LNCaP clone FGC (cell line): Measurements from ENCODE around the gene TENM3.

Experiments
- DNase-seq: peaks from one replicate; pipeline ENCODE4 v3.0.0-alpha.2; 2011; ENCODE audit warnings: low read depth
- H3K4me3 ChIP-seq: 2 replicates; pipeline ENCODE4 v1.5.1; 2011; ENCODE audit warnings: mild to moderate bottlenecking, low read depth, low read length, control low read depth
- CTCF ChIP-seq: IDR thresholded peaks from 2 replicates; pipeline ENCODE4 v1.5.1; 2012; ENCODE audit warnings: mild to moderate bottlenecking; ENCODE audit not compliant: control insufficient read depth, insufficient read depth; ENCODE audit errors: extremely low read depth

The TENM3 gene

GRCh38 chr4:182465979-182466378 lies 222.8 kb downstream of the TENM3 start:
- no peak for TF ChIP-seq CTCF
- DNase-seq: no peak
- H3K4me3 ChIP-seq: no peak overlapping the region

GRCh38 chr4:182470215-182470614 lies 227.0 kb downstream of the TENM3 start:
- no peak overlapping the region for H3K4me3 ChIP-seq
- TF ChIP-seq CTCF: no peak
- DNase-seq: no peak

DNA sequence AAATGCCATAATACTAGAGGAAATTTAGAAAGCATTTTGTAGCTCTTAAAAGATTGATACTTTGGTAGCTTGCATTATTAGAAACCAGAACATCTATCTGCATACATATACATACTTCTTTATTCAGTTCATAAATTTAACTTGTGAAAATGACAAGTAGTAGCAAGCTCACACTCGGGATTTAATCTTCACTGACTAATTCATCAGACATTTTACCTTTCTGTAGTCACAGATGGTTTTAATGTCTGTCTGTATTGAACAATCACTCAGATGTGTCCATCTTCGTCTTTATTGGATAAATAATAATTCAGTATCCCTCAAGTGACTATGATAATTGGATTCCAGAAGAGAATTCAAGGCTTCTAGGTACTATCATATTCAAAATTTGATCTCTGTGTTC lies 232.3 kb downstream of the TENM3 start:
- no peak for TF ChIP-seq CTCF
- no peak overlapping the region for H3K4me3 ChIP-seq
- DNase-seq: no peak

DNA sequence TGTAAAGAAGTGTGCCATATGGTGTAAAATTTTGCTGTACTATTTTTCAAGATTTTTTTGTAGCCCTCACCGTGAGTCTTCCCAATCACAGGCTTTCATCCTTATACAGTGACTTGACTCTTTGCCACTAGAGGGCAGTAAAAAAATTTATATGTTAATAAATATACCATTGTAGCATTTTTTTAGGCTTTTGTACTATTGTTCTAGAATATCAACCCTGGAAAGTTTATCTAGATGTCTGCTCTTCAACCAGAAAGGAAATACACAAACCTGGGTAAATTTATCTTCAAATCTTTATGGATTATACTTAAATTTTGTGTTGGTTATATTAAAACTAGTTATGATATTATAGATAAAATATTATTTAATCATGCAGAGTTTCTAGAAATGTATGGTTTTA lies 235.3 kb downstream of the TENM3 start:
- peak; percentile 42 for TF ChIP-seq CTCF
- H3K4me3 ChIP-seq: no peak overlapping the region
- no peak for DNase-seq

DNA sequence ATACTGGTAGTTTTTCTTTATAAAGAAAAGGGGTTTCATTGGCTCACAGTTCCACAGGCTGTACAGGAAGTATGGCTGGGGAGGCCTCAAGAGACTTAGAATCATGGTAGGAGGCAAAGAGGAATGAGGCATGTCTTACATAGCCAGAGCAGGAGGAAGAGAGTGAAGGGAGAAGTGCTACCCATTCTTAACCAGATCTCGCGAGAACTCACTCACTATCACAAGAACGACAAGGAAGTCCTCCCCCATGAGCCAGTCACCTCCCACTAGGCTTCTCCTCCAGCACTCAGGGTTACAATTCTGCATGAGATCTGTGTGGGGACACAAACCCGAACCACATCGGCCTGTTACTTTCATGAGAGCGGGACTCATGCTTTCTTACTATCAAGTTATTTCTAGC lies 240.5 kb downstream of the TENM3 start:
- no peak for TF ChIP-seq CTCF
- no peak overlapping the region for H3K4me3 ChIP-seq
- DNase-seq: no peak

- TF ChIP-seq CTCF: no peak
- no peak for DNase-seq
- no peak overlapping the region for H3K4me3 ChIP-seq
Measured at GRCh38 chr4:182486881-182487280, 243.7 kb downstream of the TENM3 start.

- no peak for TF ChIP-seq CTCF
- DNase-seq: peak; percentile 21
Measured at GRCh38 chr4:182488896-182489295, 245.7 kb downstream of the TENM3 start.

More at GRCh38 chr4:182488896-182489295, 245.7 kb downstream of the TENM3 start:
- H3K4me3 ChIP-seq: no peak overlapping the region
